Gastroesophageal sphincter (tissue), 4 donors: ENCODE measurements around the gene MYO1H. TPM values are rescaled to one million over a fixed set of nuclear protein-coding genes. Genes with fewer than 3 reads are reported as not detected.

ENCODE experiments used
- ATAC-seq: fragments of 150-250 bp; one replicate; pipeline ENCODE4 v1.9.1; 2016; ENCODE audit warnings: mild to moderate bottlenecking, moderate library complexity
- H3K27ac ChIP-seq, 4 donors: fragments of 200-600 bp; sonication (generic) in 3 of 4; 1 replicate in 3 of 4; 2 replicates in 1 of 4; pipeline ENCODE4 v1.5.1; 2016 to 2019
- H3K27me3 ChIP-seq: fragments of 200-600 bp; sonication (generic); one replicate; pipeline ENCODE4 v1.5.1; 2019
- H3K36me3 ChIP-seq, 2 donors: fragments of 200-600 bp; sonication (generic); one replicate each; pipeline ENCODE4 v1.5.1; 2019; ENCODE audit warnings: control low read depth in 1 of 2
- H3K4me1 ChIP-seq, 3 donors: fragments of 200-600 bp; sonication (generic); 1 replicate in 2 of 3; 2 replicates in 1 of 3; pipeline ENCODE4 v1.5.1; 2016 to 2019; ENCODE audit warnings: control low read depth in 2 of 3
- H3K4me3 ChIP-seq, 2 donors: fragments of 200-600 bp; sonication (generic); one replicate each; pipeline ENCODE4 v1.5.1; 2019; ENCODE audit warnings: mild to moderate bottlenecking in 1 of 2, moderate library complexity in 1 of 2
- H3K9me3 ChIP-seq, 3 donors: fragments of 200-600 bp; sonication (generic); one replicate each; pipeline ENCODE4 v1.5.1; 2017 to 2019; ENCODE audit warnings: control low read depth in 2 of 3
- EP300 ChIP-seq: sonication (generic); formaldehyde crosslinking; IDR thresholded peaks from one replicate; pipeline ENCODE4 v1.6.1; 2017; ENCODE audit warnings: antibody characterized with exemption, mild to moderate bottlenecking
- POLR2A ChIP-seq, 2 donors: fragments of 450-650 bp; IDR thresholded peaks; one replicate each; pipeline ENCODE4 v1.6.1; 2017; ENCODE audit warnings: antibody characterized with exemption in 2 of 2, mild to moderate bottlenecking in 2 of 2, moderate library complexity in 1 of 2
- POLR2AphosphoS5 ChIP-seq: sonication (generic); formaldehyde crosslinking; IDR thresholded peaks from one replicate; pipeline ENCODE4 v1.6.1; 2017; ENCODE audit warnings: antibody characterized with exemption
- WGBS, 2 donors: methylation state at CpG; one replicate each; pipeline ENCODE4 v1.1.5; 2018; ENCODE audit warnings: low coverage in 1 of 2; 5-methylcytosine and 5-hydroxymethylcytosine counted together
- total RNA-seq, 4 donors: library from RNA; depleted of rRNA; stranded (reverse); fragments of >200 nt; gene quantifications; one replicate each; pipeline ENCODE4 v1.1.0, GENCODE V29; 2016
- TF ChIP-seq, protein P1 (sequence below), 4 experiments: fragments of 200-600 bp in 2 of 4; fragments of 450-650 bp in 2 of 4; sonication (generic) in 1 of 4; IDR thresholded peaks; one replicate each; pipeline ENCODE4 v1.5.1; 2017 to 2019; ENCODE audit warnings: antibody characterized with exemption in 4 of 4, mild to moderate bottlenecking in 2 of 4, moderate library complexity in 2 of 4

Gene MYO1H
- total RNA-seq, 4 donors from 2014 or later, result not detected

DNA sequence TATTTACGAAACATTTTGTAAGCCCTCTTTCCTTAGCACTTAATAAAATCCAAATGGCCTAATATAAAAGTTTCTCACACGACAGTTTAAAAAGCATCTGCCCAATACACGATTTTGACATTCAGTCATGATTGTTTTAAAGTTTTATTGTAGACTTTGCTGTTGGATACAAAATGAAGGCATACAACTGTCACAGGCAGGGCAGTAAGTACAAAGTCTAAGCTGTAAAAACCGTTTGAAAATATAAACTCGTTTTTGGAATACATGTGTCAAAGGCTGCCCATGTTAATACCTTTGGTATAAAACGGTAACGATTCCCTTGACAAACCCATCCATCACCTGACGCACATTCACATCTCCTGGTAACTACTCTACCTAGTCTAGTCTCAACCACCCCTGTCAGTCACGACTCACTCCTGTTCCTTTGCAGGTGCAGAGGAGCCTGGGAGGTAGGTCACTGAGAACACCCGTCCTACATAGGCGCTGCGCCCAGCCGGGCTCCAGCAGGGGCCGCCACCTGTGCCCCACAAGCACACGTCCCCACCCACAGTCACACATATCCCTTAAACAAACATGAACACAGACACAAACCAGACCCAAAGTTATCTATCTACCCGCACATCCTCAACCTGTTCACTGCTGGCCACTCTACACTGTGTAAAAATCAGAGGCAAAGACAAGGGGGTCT is 102.3 kb downstream of the MYO1H start:
- Histone ChIP-seq H3K36me3 (peaks cover 0 to 83% of the 10 kb centered on the region in 2 donors), H3K4me1 (peaks cover 0 to 42% (median 8%) of the 10 kb centered on the region in 3 donors), H3K9me3 (no peaks in the 10 kb centered on the region), H3K4me3 (no peak overlapping the region), H3K27me3 (no peaks in the 10 kb centered on the region), H3K27ac (peak overlapping the region in 3 of 4 donors; percentile 55 to 75 (median 57))
- WGBS, 2 donors, result 23 to 61% methylated on average over 5 to 8 of the region's 16 CpGs
- TF ChIP-seq, protein P1, sequence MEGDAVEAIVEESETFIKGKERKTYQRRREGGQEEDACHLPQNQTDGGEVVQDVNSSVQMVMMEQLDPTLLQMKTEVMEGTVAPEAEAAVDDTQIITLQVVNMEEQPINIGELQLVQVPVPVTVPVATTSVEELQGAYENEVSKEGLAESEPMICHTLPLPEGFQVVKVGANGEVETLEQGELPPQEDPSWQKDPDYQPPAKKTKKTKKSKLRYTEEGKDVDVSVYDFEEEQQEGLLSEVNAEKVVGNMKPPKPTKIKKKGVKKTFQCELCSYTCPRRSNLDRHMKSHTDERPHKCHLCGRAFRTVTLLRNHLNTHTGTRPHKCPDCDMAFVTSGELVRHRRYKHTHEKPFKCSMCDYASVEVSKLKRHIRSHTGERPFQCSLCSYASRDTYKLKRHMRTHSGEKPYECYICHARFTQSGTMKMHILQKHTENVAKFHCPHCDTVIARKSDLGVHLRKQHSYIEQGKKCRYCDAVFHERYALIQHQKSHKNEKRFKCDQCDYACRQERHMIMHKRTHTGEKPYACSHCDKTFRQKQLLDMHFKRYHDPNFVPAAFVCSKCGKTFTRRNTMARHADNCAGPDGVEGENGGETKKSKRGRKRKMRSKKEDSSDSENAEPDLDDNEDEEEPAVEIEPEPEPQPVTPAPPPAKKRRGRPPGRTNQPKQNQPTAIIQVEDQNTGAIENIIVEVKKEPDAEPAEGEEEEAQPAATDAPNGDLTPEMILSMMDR (IDR thresholded peaks at IDR 0.05), result peak in 1 of 4 experiments; percentile 46
- TF ChIP-seq POLR2A (IDR thresholded peaks at IDR 0.05), result no peak
- no peak for TF ChIP-seq POLR2AphosphoS5
- no peak for TF ChIP-seq EP300
- ATAC-seq, result peak; percentile 37

DNA sequence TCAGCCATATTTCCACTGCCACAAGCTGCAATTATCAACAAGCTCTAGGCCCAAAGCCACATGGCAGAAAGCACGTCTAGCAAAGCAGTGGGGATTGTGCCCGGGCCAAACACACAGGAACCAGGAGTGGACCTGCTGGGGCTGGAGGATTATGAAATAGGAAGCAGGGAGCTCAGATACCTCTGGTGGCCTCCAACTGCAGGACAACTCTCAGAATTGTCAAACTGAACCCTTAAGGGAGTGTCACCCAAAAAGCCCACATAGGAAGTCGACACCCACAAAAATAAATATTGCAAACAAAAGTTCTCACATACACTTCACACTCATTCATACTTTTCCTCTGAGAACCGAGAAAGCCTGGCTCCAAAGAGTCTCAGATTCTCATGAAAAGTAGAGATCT is 103.3 kb downstream of the MYO1H start:
- WGBS, 2 donors, result 28 to 39% methylated on average over 2 to 3 of the region's 4 CpGs
- Histone ChIP-seq H3K36me3 (peaks cover 0 to 87% of the 10 kb centered on the region in 2 donors), H3K9me3 (no peaks in the 10 kb centered on the region), H3K4me1 (peaks cover 0 to 50% (median 10%) of the 10 kb centered on the region in 3 donors), H3K27me3 (no peaks in the 10 kb centered on the region), H3K4me3 (no peak overlapping the region), H3K27ac (peak overlapping the region in 3 of 4 donors; percentile 55 to 75 (median 57))
- ATAC-seq, result peak; percentile 48
- TF ChIP-seq POLR2A (IDR thresholded peaks at IDR 0.05) (no peak), POLR2AphosphoS5 (no peak), EP300 (no peak)
- TF ChIP-seq, protein P1 (IDR thresholded peaks at IDR 0.05), result no peak

DNA sequence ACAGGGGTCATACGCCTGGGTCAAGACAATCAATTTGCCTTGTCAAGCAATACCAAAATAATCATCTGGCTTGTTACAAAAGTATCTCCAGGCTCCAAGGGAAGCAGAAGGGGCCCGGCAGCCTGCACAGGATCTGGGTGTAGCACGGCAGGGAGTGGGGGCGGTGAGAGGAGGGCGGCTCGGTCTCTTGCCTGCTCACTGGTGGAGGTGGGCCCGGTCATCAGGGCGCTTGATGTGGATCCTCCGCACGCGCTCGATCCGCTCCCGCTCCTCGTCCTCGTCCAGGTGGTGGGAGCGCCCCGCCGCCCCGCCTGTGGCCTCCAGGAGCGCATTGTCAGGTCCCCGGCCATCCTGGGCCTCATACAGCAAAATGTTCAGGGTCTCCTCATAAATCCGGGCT is 103.7 kb downstream of the MYO1H start:
- Histone ChIP-seq H3K4me3 (no peak overlapping the region), H3K9me3 (no peaks in the 10 kb centered on the region), H3K36me3 (peaks cover 0 to 87% of the 10 kb centered on the region in 2 donors), H3K4me1 (peaks cover 0 to 55% (median 10%) of the 10 kb centered on the region in 3 donors), H3K27ac (peak overlapping the region in 3 of 4 donors; percentile 55 to 75 (median 57)), H3K27me3 (no peaks in the 10 kb centered on the region)
- ATAC-seq, result no peak
- WGBS, 2 donors, result 78 to 87% methylated on average over 5 to 16 of the region's 23 CpGs
- TF ChIP-seq, protein P1 (IDR thresholded peaks at IDR 0.05), result no peak
- TF ChIP-seq EP300 (no peak), POLR2A (IDR thresholded peaks at IDR 0.05) (no peak), POLR2AphosphoS5 (no peak)

DNA sequence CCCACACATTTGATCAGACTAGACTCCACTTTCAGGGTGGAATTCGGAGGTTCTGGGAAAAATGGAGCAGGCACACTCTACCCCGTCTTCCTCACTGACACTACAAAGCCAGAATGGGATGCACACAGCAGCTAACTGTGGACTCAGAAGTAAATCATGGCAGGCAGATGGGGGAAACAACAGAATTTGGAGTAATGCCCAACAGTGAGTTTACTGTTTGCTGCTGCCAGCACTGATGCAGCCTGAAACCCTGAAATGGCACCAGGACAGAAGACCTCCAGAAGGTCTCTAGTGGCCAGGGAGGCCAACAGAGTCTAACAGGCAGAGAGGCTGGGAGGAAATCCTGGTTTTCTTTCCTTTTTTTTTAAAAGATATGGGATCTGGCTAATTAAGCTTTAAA is 104.8 kb downstream of the MYO1H start:
- no peak for ATAC-seq
- Histone ChIP-seq H3K27ac (no peak overlapping the region), H3K4me1 (peaks cover 0 to 58% (median 11%) of the 10 kb centered on the region in 3 donors), H3K4me3 (no peak overlapping the region), H3K9me3 (no peaks in the 10 kb centered on the region), H3K36me3 (peaks cover 0 to 87% of the 10 kb centered on the region in 2 donors), H3K27me3 (no peaks in the 10 kb centered on the region)
- WGBS, 2 donors, result 86% methylated on average over 2 of the region's 2 CpGs; no CpG with 5 or more reads in 1 of the 2 donors
- TF ChIP-seq, protein P1 (IDR thresholded peaks at IDR 0.05), result no peak
- TF ChIP-seq EP300 (no peak), POLR2A (IDR thresholded peaks at IDR 0.05) (no peak), POLR2AphosphoS5 (no peak)

DNA sequence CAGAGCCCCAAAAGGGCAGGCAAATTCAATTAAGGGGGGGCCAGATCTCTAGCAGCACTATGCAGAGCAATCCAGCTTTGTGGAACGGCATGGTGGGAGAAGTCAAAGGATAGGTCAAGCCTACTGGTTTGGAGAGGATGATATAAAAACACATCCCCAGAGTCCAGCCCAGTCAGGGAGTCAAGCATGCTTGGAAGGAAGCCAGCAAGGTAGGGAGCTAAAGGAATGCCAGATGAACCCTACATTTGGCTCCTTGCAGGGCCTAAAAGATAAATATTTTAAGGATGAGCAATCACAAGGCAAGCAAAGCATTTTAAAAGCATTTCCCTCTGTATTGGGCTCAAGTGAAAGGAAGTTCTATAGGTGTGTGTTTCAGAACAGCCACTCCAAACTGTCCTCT is 108.0 kb downstream of the MYO1H start:
- peaks cover 0 to 82% of the 10 kb centered on the region in 2 donors for H3K36me3 ChIP-seq
- no peak overlapping the region for H3K4me3 ChIP-seq
- TF ChIP-seq POLR2A (IDR thresholded peaks at IDR 0.05) (no peak), EP300 (no peak), POLR2AphosphoS5 (no peak)
- TF ChIP-seq, protein P1 (IDR thresholded peaks at IDR 0.05), result no peak
- H3K27ac ChIP-seq, result peak overlapping the region in 3 of 4 donors; percentile 90 to 98 (median 94)
- H3K4me1 ChIP-seq, result peaks cover 8 to 72% (median 35%) of the 10 kb centered on the region in 3 donors
- no peaks in the 10 kb centered on the region for H3K27me3 ChIP-seq
- no peaks in the 10 kb centered on the region for H3K9me3 ChIP-seq
- no peak for ATAC-seq
- WGBS, 2 donors, result 43 to 85% methylated on average over 1 of the region's 1 CpG
